GM13977 (cell line): Measurements from ENCODE around the gene THOC7.

Source experiments
- DNase-seq: peaks from one replicate; pipeline ENCODE4 v3.0.0; 2012; ENCODE audit warnings: low spot score
- CTCF ChIP-seq: IDR thresholded peaks from 2 replicates; pipeline ENCODE4 v1.5.1; 2012; ENCODE audit warnings: mild to moderate bottlenecking, control low read depth; ENCODE audit not compliant: insufficient read depth; ENCODE audit errors: extremely low read depth, missing control alignments
- in situ Hi-C: fragments of 300-500 bp; cut with MboI; formaldehyde crosslinking; loops from one replicate; pipeline ENCODE4 v1.12.0; 2022; ENCODE audit warnings: low sequenced_read_pairs, low pct_unique_long_range_greater_than_20kb, mixed read lengths, inconsistent platforms; ENCODE audit not compliant: unreplicated experiment

Gene THOC7

GRCh38 chr3:63880653-63881052, 17.0 kb upstream of the THOC7 start:
- DNase-seq: no peak
- in situ Hi-C loops: no loop called here
- TF ChIP-seq CTCF: no peak

GRCh38 chr3:63878394-63879060, 14.9 kb upstream of the THOC7 start:
- DNase-seq: no peak
- no peak for TF ChIP-seq CTCF
- in situ Hi-C loops: no loop called here

GRCh38 chr3:63877737-63878393, 14.3 kb upstream of the THOC7 start:
- in situ Hi-C loops: no loop called here
- TF ChIP-seq CTCF: no peak

GRCh38 chr3:63876260-63876659, 12.7 kb upstream of the THOC7 start:
- no peak for DNase-seq
- in situ Hi-C loops: no loop called here
- TF ChIP-seq CTCF: no peak

More at GRCh38 chr3:63877737-63878393, 14.3 kb upstream of the THOC7 start:
- DNase-seq: no peak

GRCh38 chr3:63875510-63875909, 11.9 kb upstream of the THOC7 start:
- DNase-seq: no peak
- no peak for TF ChIP-seq CTCF
- in situ Hi-C loops: no loop called here

- TF ChIP-seq CTCF: no peak
- in situ Hi-C loops: no loop called here
Measured at GRCh38 chr3:63874769-63875168, 11.2 kb upstream of the THOC7 start.

More at GRCh38 chr3:63874769-63875168, 11.2 kb upstream of the THOC7 start:
- no peak for DNase-seq
